ENCODE data around the gene WDR13.

- TF ChIP-seq, protein P1, sequence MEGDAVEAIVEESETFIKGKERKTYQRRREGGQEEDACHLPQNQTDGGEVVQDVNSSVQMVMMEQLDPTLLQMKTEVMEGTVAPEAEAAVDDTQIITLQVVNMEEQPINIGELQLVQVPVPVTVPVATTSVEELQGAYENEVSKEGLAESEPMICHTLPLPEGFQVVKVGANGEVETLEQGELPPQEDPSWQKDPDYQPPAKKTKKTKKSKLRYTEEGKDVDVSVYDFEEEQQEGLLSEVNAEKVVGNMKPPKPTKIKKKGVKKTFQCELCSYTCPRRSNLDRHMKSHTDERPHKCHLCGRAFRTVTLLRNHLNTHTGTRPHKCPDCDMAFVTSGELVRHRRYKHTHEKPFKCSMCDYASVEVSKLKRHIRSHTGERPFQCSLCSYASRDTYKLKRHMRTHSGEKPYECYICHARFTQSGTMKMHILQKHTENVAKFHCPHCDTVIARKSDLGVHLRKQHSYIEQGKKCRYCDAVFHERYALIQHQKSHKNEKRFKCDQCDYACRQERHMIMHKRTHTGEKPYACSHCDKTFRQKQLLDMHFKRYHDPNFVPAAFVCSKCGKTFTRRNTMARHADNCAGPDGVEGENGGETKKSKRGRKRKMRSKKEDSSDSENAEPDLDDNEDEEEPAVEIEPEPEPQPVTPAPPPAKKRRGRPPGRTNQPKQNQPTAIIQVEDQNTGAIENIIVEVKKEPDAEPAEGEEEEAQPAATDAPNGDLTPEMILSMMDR (conservative IDR thresholded peaks at IDR 0.05; ENCODE audit: low read depth, low read length): no peak
- TF ChIP-seq EZH2phosphoT487 (IDR thresholded peaks at IDR 0.05; ENCODE audit: borderline replicate concordance, low read length): no peak
Observed at GRCh38 chrX:48548871-48549270, 48.4 kb upstream of the WDR13 start.
